NCI-H748 (cell line): Measurements from ENCODE around the gene SUSD1.

Experiments
- DNase-seq: peaks from one replicate; lab custom pipeline; 2025; ENCODE audit not compliant: unreplicated experiment; lab: John Stamatoyannopoulos, UW

Gene SUSD1

DNA sequence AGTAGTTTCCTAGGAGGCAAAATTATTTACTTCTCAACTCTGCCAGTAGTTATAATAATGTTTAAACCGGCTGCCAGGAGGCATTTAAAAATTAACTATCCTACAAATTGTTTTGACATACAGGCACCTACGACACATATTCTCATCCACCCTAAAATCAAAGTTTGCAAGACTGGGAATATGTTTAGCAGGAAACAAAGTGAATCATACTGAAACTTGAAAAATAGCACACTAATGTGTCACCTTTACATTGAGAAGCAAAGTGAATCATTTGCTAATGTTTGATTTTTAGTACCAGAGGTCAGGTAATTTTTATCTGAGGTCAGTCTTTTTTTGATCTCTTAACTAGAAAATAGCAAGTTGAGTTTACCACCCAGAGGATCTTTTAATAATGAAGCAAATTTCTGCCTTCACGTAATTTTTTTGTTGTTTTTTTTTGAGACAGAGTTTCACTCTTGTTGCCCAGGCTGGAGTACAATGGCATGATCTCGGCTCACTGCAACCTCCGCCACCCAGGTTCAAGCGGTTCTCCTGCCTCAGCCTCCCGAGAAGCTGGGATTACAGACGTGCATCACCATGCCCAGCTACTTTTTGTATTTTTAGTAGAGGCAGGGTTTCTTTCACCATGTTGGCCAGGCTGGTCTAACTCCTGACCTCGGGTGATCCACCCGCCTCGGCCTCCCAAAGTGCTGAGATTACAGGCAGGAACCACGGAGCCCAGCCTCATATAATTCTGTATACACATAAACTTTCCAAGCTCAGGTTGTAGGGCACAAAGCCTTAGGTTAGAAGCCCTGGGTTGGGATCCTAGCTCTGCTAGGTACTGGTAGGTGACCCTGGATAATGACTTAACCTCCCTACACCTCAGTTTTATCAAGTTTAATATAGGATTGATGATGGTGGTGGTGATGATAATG, 154.2 kb downstream of the SUSD1 start:
- no peak for DNase-seq

DNA sequence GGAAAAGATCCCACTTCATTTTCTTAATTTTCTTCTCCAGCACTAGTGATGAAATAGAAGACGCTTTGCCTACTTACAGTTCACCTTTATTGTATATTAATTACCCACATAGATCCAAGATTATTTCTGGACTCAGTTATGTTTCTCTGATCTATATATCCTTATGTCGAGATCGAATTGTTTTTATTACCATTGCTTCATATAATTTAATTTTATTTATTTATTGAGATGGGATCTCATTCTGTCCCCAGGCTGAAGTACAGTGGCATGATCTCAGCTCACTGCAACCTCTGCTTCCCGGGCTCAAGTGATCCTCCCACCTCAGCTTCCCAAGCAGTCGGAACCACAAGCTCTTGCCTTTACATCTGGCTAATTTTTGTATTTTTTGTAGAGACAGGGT, 157.2 kb downstream of the SUSD1 start:
- no peak for DNase-seq

DNA sequence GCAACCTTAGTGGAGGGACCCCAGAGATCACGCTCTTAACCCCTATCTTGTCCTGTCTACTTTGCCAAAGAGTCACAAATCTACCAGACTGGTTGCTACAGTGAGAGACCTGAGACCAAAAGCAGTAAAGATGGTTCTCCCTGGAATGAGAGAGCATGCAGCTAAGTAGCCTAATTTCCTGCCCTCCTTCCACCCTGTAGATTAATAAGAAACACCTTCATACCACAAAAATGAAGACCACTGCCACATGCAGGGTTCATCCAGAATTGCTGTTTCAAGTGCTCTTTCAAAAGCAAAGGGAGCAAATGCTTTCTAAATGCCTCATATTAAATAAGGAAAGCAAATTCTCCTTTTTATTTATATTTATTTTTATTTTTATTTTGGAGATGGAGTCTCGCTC, 159.4 kb downstream of the SUSD1 start:
- no peak for DNase-seq

DNA sequence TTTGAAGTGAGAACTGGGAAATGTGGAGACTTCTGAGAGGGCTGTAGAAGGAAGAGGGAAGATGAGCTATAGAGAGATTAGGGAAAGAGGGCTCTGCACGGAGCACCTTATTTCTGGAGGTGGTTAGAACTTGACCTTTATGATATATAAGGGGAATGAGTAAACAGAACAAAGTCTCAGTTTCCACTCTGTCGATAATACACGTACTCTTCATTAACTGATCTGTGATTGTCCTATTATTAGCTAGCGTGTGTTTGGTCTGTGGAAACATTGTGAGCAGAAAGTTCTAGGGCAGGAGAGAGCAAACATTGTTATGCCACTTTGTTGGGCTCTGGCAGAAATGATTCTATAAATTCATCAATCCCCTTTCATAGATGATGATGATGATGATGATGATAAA, 159.9 kb downstream of the SUSD1 start:
- DNase-seq: no peak

DNA sequence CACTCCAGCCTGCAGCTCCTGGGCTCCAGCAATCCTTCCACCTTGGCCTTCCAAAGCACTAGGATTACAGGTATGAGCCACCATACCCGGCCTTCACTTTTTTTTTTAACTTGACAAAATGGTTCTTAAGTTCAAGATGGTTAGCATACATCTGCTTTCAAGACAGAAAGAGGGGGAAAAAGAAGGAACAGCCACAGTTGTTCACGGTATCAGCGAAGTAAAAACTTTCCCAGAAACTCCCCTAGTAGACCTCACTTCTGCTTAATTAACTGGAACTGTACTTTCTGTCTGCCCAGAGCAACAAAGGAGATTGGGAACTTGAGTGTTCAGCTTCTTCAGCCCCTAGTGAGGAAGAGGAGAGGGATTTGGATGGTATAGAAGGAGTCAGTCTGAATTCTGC, 161.8 kb downstream of the SUSD1 start:
- DNase-seq: no peak

DNA sequence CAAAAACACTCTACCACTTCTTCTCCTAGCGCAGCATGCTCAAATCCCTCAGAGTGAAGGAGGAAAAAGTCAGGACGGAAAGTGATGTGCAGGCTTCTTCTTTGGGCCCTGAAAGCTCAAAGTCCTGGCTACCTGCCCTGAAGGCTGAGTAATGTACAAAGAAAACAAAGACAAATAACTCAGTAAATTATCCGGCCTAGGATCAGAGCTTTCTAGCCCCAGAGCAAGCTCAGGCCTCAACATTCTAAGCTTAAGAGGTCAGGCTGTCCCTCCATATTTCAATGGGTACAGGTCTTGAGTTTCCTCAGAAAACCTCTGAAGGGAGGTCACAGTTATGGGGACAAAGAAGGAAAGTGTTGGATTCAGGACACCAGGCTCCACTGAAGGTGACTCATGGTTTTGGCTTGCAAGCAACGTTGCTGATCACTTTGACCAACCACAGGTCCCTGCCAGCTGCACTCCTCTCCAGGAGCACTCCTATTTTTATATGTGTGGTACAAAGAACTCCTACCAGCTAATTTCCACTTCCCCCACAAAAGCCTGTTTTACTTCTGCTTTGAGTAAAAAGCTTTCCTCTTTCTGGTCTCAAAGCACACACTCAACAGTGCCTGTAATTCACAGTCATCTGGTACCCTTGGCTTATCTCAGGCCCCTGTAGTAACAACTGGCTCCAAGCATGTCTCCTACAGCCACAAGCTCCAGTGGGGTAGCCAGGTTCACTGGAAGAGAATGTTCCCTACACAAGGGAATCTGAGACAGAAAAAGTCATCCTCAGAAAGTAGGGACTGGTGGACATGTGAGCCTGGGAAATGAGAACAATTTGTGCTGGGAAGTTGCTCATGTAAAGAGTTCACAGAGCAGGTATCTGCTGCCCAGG, 162.8 kb downstream of the SUSD1 start:
- no peak for DNase-seq

DNA sequence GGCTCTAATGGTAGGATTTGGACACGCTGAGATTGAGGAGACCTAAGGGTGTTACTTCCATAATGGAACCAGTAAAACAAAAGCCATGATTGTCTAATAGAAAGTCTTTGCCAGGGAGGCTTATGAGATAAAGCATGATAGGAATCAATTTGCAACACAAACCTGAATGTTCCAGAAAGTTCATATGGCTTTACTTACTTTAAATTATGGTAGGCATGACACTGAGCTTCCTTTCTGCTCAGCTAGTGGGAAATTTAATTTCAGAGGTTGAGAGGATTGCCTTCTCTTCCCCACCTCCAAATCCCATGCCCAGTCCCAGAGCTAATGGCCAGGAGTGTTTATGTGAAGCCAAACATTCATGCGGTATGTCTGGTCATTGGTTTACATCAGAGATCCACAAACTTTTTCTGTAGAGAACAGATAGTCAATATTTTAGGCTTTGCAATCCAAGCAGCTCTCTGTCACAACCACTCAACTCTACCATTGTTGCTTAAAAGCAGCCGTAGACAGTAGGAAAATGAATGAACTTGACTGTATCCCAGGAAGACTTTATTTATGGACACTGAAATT, 164.0 kb downstream of the SUSD1 start:
- DNase-seq: no peak

DNA sequence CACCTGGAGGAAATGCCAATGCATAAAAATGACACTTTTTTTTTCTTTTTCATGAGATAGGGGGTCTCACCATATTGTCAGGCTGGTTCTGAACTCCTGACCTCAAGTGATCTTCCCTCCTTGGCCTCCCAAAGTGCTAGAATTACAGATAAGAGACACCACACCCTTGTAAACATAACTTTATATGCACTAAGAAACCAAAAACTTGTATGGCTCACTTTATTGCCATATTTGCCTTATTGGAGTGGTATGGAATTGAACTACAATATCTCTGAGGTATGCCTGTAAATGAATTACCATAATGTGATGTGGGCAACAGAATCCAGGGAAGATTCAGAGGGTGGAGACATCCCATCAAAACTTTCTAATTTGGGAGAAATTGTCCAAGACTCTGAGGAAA, 164.6 kb downstream of the SUSD1 start:
- no peak for DNase-seq

DNA sequence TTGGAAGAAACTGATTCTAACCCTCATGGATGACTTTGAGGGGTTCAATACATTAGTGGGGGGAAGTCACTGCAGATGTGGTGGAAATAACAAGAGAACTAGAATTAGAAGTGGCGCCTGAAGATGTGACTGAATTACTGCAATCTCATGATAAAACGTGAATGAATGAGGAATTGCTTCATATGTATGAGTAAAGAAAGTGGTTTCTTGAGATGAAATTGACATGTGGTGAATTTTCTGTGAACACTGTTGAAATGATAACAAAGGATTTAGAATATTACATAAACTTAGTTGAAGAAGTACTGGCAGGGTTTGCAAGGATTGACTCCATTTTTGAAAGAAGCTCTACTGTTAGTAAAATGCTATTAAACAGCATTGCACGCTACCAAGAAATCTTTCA, 165.4 kb downstream of the SUSD1 start:
- DNase-seq: no peak

DNA sequence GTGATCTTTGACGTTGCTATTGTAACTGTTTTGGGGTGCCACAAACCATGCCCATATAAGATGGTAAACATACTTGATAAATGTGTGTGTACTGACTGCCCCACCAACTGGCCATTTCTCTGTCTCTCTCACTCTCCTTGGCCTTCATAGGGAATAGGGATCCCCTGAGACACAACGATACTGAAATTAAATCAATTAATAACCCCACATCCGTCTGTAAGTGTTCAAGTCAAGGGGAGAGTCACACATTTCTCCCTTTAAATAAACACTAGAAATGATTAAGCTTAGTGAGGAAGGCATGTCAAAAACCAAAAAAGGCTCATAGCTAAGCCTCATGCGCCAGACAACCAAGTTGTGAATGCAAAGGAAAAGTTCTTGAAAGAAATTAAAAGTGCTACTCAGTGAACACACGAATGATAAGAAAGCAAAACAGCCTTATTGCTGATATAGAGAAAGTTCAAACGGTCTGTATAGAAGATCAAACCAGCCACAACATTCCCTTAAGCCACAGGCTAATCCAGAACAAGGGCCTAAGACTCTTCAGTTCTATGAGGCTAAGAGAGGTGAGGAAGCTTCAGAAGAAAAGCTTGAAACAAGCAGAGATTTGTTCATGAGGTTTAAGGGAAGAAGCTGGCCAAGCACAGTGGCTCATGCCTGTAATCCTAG, 167.4 kb downstream of the SUSD1 start:
- DNase-seq: no peak

DNA sequence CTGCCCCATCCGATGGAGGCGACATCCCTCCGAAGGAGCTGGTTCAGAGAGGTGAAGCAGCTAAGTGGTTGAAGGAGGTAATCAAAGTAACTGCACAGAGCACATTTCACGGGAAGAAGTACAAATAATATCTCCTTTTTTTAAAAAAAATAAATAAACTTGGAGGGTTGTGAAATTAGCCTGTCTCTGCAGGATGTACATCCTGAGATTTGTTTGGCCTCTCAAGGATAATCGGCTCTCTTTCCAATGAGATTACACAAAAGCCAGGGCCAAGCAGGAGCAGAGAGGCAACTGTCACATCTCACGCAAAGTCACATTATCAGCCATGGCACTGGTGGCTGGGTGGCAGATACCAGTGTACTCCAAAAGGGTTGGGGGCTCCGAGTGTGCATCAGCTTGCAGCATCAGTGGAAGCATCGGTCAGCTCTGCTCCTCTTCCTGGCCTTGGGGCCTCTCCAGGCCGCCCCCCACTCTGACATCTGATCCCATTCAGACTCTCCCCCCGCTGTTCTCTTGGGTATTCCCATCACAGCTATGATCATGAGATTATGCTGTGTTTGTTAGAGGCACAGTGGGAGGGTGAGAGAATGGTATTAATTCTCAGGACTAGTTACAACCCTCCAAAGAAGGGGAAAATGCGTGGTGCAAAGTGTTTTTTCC, 168.6 kb downstream of the SUSD1 start:
- DNase-seq: no peak

DNA sequence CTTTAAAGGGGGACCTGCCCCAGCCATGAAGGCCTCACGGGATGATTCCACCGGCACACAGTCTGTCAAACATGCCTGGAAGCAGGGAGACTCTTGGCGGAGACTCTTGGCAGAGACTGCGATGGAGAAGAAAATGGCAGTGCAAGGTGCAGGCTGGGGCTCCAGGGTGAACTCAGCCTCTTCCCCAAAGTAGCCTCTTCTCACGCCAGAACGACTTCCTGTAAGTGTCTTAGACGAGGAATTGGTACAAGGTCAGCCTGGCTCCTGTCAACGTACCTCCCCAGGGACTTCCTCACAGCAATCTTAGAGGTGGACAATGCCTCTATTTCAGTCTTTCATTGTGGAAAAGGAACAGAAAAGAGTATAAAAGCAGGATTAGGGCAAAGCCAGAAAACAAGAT, 169.2 kb downstream of the SUSD1 start:
- DNase-seq: no peak

DNA sequence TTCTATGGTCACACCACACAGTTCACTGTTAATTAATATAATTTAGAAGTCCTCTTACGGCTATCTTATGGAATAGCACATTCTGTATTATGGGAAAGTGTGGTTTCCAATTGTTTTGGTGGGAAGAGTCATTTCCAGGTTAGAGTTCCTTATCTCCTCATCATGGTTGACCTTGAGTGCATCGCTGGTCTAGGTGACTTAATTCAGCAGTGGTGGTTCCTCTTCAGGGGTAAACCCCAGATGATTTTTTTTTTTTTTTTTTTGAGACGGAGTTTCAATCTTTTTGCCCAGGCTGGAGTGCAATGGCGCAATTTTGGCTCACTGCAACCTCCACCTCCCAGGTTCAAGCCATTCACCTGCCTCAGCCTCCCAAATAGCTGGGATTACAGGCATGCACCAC, 171.6 kb downstream of the SUSD1 start:
- DNase-seq: no peak

DNA sequence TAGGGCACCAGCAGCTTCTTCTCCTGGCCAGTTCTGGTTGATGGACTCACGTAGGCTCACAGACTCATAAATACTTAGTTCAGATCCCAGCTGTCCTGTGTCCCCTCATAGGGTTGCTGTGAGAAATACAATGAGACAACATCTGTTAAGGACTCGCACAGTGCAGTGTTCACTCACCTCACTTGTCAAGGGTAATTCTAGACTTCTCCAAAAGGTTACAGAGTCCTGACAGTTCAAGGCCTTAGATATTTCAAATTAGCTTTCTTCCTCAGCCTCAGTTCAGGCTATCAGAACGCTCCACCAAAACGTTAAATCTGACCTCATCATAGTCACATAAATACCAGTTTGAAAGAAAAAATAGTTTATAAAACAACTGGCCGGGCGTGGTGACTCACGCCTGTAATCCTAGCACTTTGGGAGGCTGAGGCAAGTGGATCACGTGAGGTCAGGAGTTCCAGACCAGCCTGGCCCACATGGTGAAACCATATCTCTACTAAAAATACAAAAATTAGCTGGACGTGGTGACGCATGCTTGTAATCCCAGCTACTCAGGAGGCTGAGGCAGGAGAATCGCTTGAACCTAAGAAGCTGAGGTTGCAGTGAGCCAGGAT, 172.1 kb downstream of the SUSD1 start:
- no peak for DNase-seq

DNA sequence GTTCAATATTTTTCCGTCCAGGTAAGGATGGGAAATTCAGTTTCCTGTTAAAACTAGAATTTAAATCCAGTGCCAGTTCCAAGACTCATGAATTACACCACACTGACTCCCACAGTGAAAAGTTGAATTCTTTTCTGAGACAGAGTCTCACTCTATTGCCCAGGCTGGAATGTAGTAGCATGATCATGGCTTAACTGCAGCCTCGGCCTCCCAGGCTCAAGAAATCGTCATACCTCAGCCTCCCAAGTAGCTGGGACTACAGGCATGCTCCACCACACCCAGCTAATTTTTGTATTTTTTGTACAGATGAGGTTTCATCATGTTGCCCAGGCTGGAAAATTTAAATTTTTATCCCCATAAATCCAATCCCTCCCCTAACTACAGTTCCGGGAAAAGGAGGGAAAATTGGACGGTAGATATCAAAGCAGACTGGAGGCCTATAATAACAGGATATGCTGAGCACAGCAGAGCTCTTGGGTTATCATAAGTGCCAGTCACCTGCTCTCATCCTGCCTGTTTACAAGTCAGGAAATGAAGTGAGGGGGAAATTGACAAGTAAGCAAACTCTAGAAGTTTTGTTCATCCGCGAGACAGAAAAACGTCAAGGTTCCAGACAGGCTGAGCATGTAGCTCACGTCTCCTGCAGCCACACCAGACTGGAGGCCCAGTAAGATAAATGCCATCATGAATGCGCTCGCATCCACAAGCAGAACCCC, 172.8 kb downstream of the SUSD1 start:
- DNase-seq: no peak

DNA sequence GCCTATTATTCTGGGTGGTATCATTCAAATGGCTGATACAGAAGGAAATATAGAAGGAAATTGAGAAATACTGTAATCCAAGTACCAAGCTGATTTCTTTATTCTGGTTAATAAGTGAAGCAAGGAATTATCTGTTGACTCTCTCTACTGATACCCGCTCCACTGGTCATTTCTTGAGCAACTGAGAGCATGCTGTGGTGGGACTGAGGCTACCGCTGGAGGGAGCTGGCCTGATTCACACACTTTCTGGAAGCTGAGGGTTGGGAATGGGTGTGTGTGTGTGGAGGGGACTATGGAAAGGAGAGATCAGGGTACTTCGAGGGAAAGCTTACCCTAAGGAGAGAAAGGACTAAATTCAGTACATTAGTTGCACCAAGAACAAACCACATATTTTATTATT, 174.4 kb downstream of the SUSD1 start:
- no peak for DNase-seq

DNA sequence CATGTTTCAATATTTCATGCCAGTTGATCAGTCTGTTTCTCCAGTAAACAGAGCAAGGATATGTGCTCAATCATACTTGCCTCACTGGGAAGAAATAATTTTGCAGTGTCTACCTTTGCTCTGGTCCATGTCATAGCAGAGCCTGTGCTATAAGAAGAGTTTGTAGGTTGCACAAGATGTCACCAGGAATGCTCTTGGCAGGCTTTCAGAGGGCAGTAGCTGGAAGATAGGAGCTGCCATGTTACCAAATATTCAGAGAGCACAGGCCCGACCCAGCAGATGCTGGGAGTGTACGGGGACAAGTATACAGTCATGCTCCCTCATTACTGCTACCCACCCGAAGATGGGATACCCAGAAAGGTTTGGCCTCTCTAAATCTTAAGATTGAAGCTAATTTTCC, 175.8 kb downstream of the SUSD1 start:
- DNase-seq: no peak

DNA sequence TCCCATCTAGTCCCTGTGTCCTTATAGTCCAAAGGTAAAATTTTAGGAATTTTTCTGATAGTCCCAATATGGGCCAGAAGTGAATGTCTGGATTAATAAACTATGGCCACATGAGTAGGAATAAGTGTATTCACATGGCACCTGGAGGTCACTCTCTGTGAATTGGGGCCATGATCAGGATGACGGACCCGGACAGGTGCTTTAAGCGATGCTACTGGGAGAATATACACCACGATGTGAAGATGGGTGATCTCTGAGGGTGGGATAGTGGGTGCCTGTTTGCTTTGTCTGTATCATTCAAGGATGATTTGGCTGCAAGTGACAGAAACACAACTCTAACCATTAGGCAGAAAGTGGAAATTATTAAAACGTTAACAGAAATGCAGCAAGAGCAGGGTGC, 177.3 kb downstream of the SUSD1 start:
- no peak for DNase-seq

DNA sequence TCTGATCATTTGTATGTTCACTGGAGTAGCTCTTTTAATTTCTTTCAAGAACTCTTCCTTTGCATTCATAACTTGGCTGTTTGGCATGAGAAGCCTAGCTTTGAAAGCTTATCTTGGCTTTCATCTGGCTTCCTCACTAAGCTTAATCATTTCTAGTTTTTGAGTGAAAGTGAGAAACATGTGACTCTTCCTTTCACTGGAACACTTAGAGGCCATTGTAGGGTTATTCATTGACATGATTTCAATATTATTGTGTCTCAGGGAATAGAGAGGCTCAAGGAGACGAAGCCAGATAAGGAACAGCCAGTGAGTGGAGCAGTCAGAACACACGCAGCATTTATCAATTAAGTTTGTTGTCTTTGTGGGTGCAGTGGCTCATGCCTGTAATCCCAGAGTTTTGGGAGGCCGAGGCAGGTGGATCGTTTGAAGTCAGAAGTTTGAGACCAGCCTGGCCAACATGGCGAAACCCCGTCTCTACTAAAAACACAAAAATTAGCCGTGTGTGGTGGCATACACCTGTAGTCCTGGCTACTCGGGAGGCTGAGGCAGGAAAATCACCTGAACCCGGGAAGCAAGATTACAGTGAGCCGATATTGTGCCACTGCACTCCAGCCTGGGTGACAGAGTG, 180.2 kb downstream of the SUSD1 start:
- no peak for DNase-seq
